Epithelial cell of proximal tubule (primary cell): ENCODE measurements around the gene KLRC2. TPM values are rescaled to one million over a fixed set of nuclear protein-coding genes. Genes with fewer than 3 reads are reported as not detected.
"Not testable (repeated sequence)": the region's sequence is repeated elsewhere in the genome, so short reads cannot be mapped to it uniquely, and the experiment has no call there.

Experiments
- DNase-seq: peaks from one replicate; pipeline ENCODE4 v3.0.0-alpha.2; 2011; ENCODE audit warnings: low read depth
- H3K4me3 ChIP-seq: 2 replicates; pipeline ENCODE4 v1.5.1; 2011; ENCODE audit warnings: low read depth, mild to moderate bottlenecking, low read length
- CTCF ChIP-seq: conservative IDR thresholded peaks from 2 replicates; pipeline ENCODE4 v1.5.1; 2012; ENCODE audit warnings: low read depth, mild to moderate bottlenecking, low read length
- total RNA-seq: library from RNA; depleted of rRNA; stranded (reverse); fragments of >200 nt; gene quantifications from 2 replicates; pipeline ENCODE4 v1.2.3, GENCODE V29; 2015

KLRC2 gene
- 0.36 TPM in 1 of 2 replicates, not detected in the other for total RNA-seq

- not testable (repeated sequence) for DNase-seq
These were observed at the start of gene KLRC2 for GRCh38 chr12:10435816-10436215. TSS of gene KLRC2 (minus strand) at chr12:10436010. CDS start at chr12:10435986, 24 bp downstream.

GRCh38 chr12:10481901-10482300 lies 46.1 kb upstream of the KLRC2 start:
- DNase-seq, H3K4me3 ChIP-seq: not testable (repeated sequence)

More at GRCh38 chr12:10435816-10436215, at the start of gene KLRC2:
- not testable (repeated sequence) for H3K4me3 ChIP-seq

- DNase-seq, H3K4me3 ChIP-seq: not testable (repeated sequence)
These were observed 37.0 kb upstream of the KLRC2 start for GRCh38 chr12:10472808-10473207.

- TF ChIP-seq CTCF, result no peak
- DNase-seq, result no peak
- no peak overlapping the region for H3K4me3 ChIP-seq
These were observed 33.9 kb upstream of the KLRC2 start for GRCh38 chr12:10469701-10470100.

GRCh38 chr12:10466311-10466710 lies 30.5 kb upstream of the KLRC2 start:
- TF ChIP-seq CTCF, result no peak
- no peak for DNase-seq
- no peak overlapping the region for H3K4me3 ChIP-seq

GRCh38 chr12:10457760-10458159 lies 21.9 kb upstream of the KLRC2 start:
- no peak overlapping the region for H3K4me3 ChIP-seq
- no peak for DNase-seq
- TF ChIP-seq CTCF, result no peak

- H3K4me3 ChIP-seq, result no peak overlapping the region
- TF ChIP-seq CTCF, result no peak
- no peak for DNase-seq
These were observed 21.0 kb upstream of the KLRC2 start for GRCh38 chr12:10456856-10457255.

GRCh38 chr12:10455766-10456165 lies 20.0 kb upstream of the KLRC2 start:
- H3K4me3 ChIP-seq, result no peak overlapping the region
- no peak for DNase-seq
- no peak for TF ChIP-seq CTCF

GRCh38 chr12:10454531-10454930 lies 18.7 kb upstream of the KLRC2 start:
- DNase-seq, result peak; percentile 61
- no peak overlapping the region for H3K4me3 ChIP-seq
- no peak for TF ChIP-seq CTCF
